ENCODE measurements around the gene NFAT5. TPM values are rescaled to one million over a fixed set of nuclear protein-coding genes. Genes with fewer than 3 reads are reported as not detected.
A peak's percentile ranks its signal among the peaks of the same experiment; 100 is the strongest.
"Not testable (repeated sequence)": the region's sequence is repeated elsewhere in the genome, so short reads cannot be mapped to it uniquely, and the experiment has no call there.

The NFAT5 gene
- total RNA-seq, 1 experiment from 2014 or later, result 38.2 TPM

DNA sequence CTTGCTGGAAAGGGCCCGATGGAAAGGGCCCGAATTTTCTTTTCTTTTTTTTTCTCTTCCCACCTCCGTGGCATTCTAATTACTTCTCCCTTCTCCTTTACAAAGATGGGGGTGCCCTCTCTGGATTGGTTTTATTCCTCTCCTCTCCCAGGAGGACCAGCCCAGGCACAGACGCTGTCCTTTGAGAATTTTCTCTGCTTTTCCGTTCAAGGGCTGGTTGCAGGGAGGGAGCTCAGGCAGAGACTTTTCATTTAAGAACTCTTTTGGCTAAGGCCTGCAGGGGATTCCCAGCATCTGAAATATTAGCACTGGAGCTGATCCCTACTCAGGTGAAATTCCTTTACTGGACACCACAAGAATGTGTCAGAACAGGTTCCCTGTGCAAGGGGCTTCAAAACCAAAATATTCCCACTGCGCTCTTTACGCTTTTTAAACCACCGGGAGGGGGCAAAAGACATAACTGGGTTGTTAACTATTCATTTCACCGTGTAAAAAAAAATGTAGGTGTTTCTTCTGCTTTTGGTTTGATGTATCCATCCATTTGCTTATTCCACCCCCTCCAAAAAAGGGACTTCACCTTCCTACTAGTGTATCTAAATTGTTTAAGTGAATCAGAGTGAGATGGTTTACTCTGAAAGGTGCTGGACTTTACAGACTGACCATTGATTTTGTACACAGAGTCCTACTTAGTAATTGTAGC is 1.4 kb downstream of the NFAT5 start:
- CTCF ChIA-PET, result no interaction called here
- intact Hi-C loops (cut with micrococcal nuclease; ENCODE audit: unreplicated experiment), result loop anchor here (1.0 to 10.0 kb wide), 2 partner anchors 142 to 171 kb away; partner anchors contain the start of gene CYB5B
- TSS peak; percentile 40 for BruUV-seq (replicated peaks)
- no peaks in the 10 kb centered on the region for H3K9me2 ChIP-seq (ENCODE audit: insufficient read depth)
- peaks cover 42% of the 10 kb centered on the region for H4K20me1 ChIP-seq (ENCODE audit: insufficient read depth)
- no peaks in the 10 kb centered on the region for H3K27me3 ChIP-seq (ENCODE audit: insufficient read depth, low read depth)
- peaks cover 48% of the 10 kb centered on the region for H3K4me1 ChIP-seq (replicated peaks; ENCODE audit: insufficient read depth)
- no peaks in the 10 kb centered on the region for H3K9me3 ChIP-seq (ENCODE audit: insufficient read depth, low read depth)
- POLR2A ChIA-PET (ENCODE audit: unreplicated experiment), result interaction anchor here (0.7 kb wide), 2 partner anchors 53 to 54 kb away, joined by 3 to 7 read pairs; no protein-coding TSS in a partner anchor
- peaks cover 40% of the 10 kb centered on the region for H3F3A ChIP-seq (ENCODE audit: insufficient read depth, low read depth)
- H3K79me2 ChIP-seq (ENCODE audit: low read depth), result peaks cover 89% of the 10 kb centered on the region
- H3K4me2 ChIP-seq, result peak overlapping the region; percentile 99
- TF ChIP-seq CTCF (conservative IDR thresholded peaks at IDR 0.05) (peak; percentile 29; the same call in 1 of the 2 replicates), EZH2 (IDR thresholded peaks at IDR 0.05; ENCODE audit: low read depth) (no peak)
- H3K27ac ChIP-seq, result peak overlapping the region; percentile 88
- H3K36me3 ChIP-seq (ENCODE audit: low read depth), result peaks cover 30% of the 10 kb centered on the region
- H3K4me3 ChIP-seq, result peak overlapping the region; percentile 79
- no peak overlapping the region for H2AFZ ChIP-seq
- DNase-seq, result peak; percentile 41 to 85

GRCh38 chr16:69568676-69569075 is 2.9 kb downstream of the NFAT5 start:
- DNase-seq, result no peak
- CTCF ChIA-PET, result no interaction called here
- BruUV-seq (replicated peaks), result no TSS peak

DNA sequence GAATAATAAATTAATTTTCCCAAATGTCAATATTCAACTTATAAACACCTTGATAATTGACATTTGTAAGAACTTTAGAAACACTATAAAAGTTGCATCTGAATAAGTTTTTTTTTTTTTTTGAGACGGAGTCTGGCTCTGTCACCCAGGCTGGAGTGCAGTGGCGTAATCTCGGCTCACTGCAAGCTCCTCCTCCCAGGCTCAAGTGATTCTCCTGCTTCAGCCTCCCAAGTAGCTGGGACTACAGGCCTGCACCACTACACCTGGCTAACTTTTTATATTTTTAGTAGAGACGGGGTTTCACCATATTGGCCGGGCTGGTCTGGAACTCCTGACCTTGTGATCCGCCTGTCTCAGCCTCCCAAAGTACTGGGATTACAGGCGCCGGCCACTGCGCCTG is 13.0 kb downstream of the NFAT5 start:
- H3K9me2 ChIP-seq (ENCODE audit: insufficient read depth); H3K4me3 ChIP-seq; H3K4me2 ChIP-seq; H2AFZ ChIP-seq; H3K9me3 ChIP-seq (ENCODE audit: insufficient read depth, low read depth); DNase-seq; H3K4me1 ChIP-seq (replicated peaks; ENCODE audit: insufficient read depth); intact Hi-C loops (cut with micrococcal nuclease; ENCODE audit: unreplicated experiment); H3K27ac ChIP-seq; BruUV-seq (replicated peaks); H3K27me3 ChIP-seq (ENCODE audit: insufficient read depth, low read depth): not testable (repeated sequence)
- CTCF ChIA-PET, result interaction anchor here (0.5 to 0.7 kb wide), 2 partner anchors 86 to 169 kb away, joined by 6 to 10 read pairs; no protein-coding TSS in a partner anchor
- Histone ChIP-seq H3K36me3 (ENCODE audit: low read depth) (peaks cover 36% of the 10 kb centered on the region), H3K79me2 (ENCODE audit: low read depth) (peaks cover 95% of the 10 kb centered on the region), H3F3A (ENCODE audit: insufficient read depth, low read depth) (peaks cover 46% of the 10 kb centered on the region), H4K20me1 (ENCODE audit: insufficient read depth) (peaks cover 90% of the 10 kb centered on the region)
- POLR2A ChIA-PET (ENCODE audit: unreplicated experiment), result interaction anchor here (0.5 kb wide), 1 partner anchor 847 kb away, joined by 8 read pairs; no protein-coding TSS in a partner anchor

More at GRCh38 chr16:69568676-69569075, 2.9 kb downstream of the NFAT5 start:
- H3K36me3 ChIP-seq (ENCODE audit: low read depth), result peaks cover 33% of the 10 kb centered on the region
- TF ChIP-seq EZH2 (IDR thresholded peaks at IDR 0.05; ENCODE audit: low read depth) (no peak), CTCF (conservative IDR thresholded peaks at IDR 0.05) (no peak)
- no peak overlapping the region for H2AFZ ChIP-seq
- peaks cover 92% of the 10 kb centered on the region for H3K79me2 ChIP-seq (ENCODE audit: low read depth)
- H3K27me3 ChIP-seq (ENCODE audit: insufficient read depth, low read depth), result no peaks in the 10 kb centered on the region
- peak overlapping the region; percentile 79 for H3K4me3 ChIP-seq
- H3F3A ChIP-seq (ENCODE audit: insufficient read depth, low read depth), result peaks cover 42% of the 10 kb centered on the region
- H4K20me1 ChIP-seq (ENCODE audit: insufficient read depth), result peaks cover 54% of the 10 kb centered on the region
- H3K4me1 ChIP-seq (replicated peaks; ENCODE audit: insufficient read depth), result peaks cover 35% of the 10 kb centered on the region
- H3K9me3 ChIP-seq (ENCODE audit: insufficient read depth, low read depth), result no peaks in the 10 kb centered on the region
- H3K27ac ChIP-seq, result peak overlapping the region; percentile 88; the same call in 1 of the 2 replicates
- peak overlapping the region; percentile 99 for H3K4me2 ChIP-seq
- H3K9me2 ChIP-seq (ENCODE audit: insufficient read depth), result no peaks in the 10 kb centered on the region
- intact Hi-C loops (cut with micrococcal nuclease; ENCODE audit: unreplicated experiment), result loop anchor here (10.0 kb wide), 1 partner anchor 144 kb away; the partner anchor contains the start of gene CYB5B
- POLR2A ChIA-PET (ENCODE audit: unreplicated experiment), result interaction anchor here (0.6 kb wide), 1 partner anchor 19 kb away, joined by 5 read pairs; no protein-coding TSS in a partner anchor

All from PC-9 (cell line).